ENCODE measurements around the gene GZMM. TPM values are rescaled to one million over a fixed set of nuclear protein-coding genes. Genes with fewer than 3 reads are reported as not detected.
A peak's percentile ranks its signal among the peaks of the same experiment; 100 is the strongest.

GZMM gene
- total RNA-seq, 1 donor from 2014 or later, result not detected

DNA sequence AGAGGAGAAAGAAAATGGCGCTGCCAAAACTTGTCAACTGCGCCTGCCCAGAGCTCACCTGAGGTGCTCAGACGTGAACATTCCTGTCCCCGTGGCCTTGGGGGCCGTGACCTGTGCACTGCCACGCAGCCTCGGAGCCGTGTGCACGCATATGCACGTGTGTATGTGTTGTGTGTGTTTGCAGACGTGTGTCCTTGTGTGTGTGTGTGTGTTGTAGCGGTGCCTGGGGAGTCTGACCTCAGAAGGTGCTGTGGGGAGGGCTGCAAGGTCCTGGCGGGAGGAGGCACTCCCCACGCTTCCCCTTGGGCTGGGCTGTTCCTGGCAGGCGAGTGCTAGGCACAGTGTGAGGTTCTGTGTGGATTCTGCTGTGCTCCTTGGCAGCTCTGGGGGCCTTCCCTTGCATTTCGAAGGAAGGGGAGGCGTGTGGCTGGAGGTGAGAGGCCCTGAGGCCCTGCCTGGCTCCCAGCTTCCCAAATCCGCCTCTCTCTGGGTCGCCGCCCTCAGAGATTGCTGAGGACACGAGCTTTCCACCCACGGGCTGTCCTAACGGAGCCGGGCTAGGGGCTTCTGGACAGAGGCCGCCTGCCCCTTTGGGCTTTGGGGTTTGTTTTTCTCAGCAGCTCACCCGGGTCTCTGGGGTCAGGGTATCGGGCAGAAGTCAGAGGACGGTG lies 33.0 kb downstream of the GZMM start:
- Histone ChIP-seq H3K9ac (no peak overlapping the region), H3F3A (ENCODE audit: low read depth) (peaks cover 30% of the 10 kb centered on the region), H4K20me1 (ENCODE audit: low read depth) (peaks cover 92% of the 10 kb centered on the region), H3K27me3 (no peaks in the 10 kb centered on the region), H3K4me2 (no peak overlapping the region), H3K27ac (no peak overlapping the region), H3K4me3 (no peak overlapping the region), H2AFZ (replicated peaks) (no peak overlapping the region), H3K36me3 (no peaks in the 10 kb centered on the region), H3K9me3 (ENCODE audit: low read depth) (no peaks in the 10 kb centered on the region), H3K4me1 (peaks cover 20% of the 10 kb centered on the region), H3K79me2 (ENCODE audit: low read depth) (peaks cover 83% of the 10 kb centered on the region)
- Mint-ChIP-seq H3K4me1 (peaks cover 25% of the 10 kb centered on the region), H3K9me3 (no peaks in the 10 kb centered on the region), H3K36me3 (peaks cover 2% of the 10 kb centered on the region), H3K27ac (no peak overlapping the region), H3K27me3 (ENCODE audit: insufficient read depth, low read depth) (peaks cover 4% of the 10 kb centered on the region), H3K4me3 (no peak overlapping the region)
- DNase-seq (ENCODE audit: low spot score), result no peak
- TF ChIP-seq, protein P1, sequence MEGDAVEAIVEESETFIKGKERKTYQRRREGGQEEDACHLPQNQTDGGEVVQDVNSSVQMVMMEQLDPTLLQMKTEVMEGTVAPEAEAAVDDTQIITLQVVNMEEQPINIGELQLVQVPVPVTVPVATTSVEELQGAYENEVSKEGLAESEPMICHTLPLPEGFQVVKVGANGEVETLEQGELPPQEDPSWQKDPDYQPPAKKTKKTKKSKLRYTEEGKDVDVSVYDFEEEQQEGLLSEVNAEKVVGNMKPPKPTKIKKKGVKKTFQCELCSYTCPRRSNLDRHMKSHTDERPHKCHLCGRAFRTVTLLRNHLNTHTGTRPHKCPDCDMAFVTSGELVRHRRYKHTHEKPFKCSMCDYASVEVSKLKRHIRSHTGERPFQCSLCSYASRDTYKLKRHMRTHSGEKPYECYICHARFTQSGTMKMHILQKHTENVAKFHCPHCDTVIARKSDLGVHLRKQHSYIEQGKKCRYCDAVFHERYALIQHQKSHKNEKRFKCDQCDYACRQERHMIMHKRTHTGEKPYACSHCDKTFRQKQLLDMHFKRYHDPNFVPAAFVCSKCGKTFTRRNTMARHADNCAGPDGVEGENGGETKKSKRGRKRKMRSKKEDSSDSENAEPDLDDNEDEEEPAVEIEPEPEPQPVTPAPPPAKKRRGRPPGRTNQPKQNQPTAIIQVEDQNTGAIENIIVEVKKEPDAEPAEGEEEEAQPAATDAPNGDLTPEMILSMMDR (IDR thresholded peaks at IDR 0.05), result no peak
- no peak for TF ChIP-seq EZH2 (IDR thresholded peaks at IDR 0.05)

DNA sequence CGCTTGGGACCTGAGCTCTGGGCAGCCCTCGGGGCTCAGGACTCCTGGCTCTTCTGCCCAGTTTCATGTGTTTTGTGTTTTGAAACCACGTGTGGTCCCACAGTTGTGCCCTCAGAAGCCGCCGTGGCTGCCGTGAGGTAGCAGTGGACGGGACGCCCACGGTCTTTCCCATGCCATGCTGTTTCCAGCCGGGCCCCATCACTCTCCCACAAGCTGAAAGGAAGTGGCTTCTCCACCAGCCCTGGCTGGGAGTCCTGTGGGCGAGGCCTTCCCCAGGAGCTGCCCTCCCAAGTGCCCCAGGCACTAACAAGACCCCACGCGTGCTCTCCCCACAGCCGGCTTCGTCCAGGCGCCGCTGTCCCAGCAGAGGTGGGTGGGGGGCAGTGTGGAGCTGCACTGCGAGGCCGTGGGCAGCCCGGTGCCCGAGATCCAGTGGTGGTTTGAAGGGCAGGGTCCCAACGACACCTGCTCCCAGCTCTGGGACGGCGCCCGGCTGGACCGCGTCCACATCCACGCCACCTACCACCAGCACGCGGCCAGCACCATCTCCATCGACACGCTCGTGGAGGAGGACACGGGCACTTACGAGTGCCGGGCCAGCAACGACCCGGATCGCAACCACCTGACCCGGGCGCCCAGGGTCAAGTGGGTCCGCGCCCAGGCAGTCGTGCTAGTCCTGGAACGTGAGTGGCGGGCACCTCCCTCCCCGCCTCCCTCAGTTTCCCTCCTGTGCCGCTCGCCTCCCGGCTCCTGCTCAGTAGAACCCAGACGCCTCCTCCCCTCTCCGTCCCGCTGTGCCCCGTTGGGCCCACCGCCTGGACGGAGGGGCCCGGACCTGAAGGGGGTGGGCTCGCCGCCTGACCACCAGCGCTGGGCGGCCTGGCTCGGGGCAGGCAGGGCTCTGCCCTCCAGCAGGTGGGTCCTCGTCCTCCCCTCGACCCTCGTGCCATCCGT lies 33.9 kb downstream of the GZMM start:
- Histone ChIP-seq H4K20me1 (ENCODE audit: low read depth) (peaks cover 97% of the 10 kb centered on the region), H3F3A (ENCODE audit: low read depth) (peaks cover 32% of the 10 kb centered on the region), H3K27me3 (no peaks in the 10 kb centered on the region), H3K27ac (peak overlapping the region; percentile 1), H3K9me3 (ENCODE audit: low read depth) (no peaks in the 10 kb centered on the region), H3K79me2 (ENCODE audit: low read depth) (peaks cover 79% of the 10 kb centered on the region), H2AFZ (replicated peaks) (no peak overlapping the region), H3K36me3 (no peaks in the 10 kb centered on the region), H3K4me2 (no peak overlapping the region), H3K9ac (no peak overlapping the region), H3K4me1 (peaks cover 20% of the 10 kb centered on the region), H3K4me3 (no peak overlapping the region)
- TF ChIP-seq, protein P1 (IDR thresholded peaks at IDR 0.05), result no peak
- TF ChIP-seq EZH2 (IDR thresholded peaks at IDR 0.05) (no peak), EZH2phosphoT487 (IDR thresholded peaks at IDR 0.05) (no peak)
- Mint-ChIP-seq H3K27ac (no peak overlapping the region), H3K4me3 (no peak overlapping the region), H3K4me1 (peaks cover 23% of the 10 kb centered on the region), H3K36me3 (peaks cover 2% of the 10 kb centered on the region), H3K9me3 (no peaks in the 10 kb centered on the region), H3K27me3 (ENCODE audit: insufficient read depth, low read depth) (peaks cover 5% of the 10 kb centered on the region)
- DNase-seq (ENCODE audit: low spot score), result no peak

DNA sequence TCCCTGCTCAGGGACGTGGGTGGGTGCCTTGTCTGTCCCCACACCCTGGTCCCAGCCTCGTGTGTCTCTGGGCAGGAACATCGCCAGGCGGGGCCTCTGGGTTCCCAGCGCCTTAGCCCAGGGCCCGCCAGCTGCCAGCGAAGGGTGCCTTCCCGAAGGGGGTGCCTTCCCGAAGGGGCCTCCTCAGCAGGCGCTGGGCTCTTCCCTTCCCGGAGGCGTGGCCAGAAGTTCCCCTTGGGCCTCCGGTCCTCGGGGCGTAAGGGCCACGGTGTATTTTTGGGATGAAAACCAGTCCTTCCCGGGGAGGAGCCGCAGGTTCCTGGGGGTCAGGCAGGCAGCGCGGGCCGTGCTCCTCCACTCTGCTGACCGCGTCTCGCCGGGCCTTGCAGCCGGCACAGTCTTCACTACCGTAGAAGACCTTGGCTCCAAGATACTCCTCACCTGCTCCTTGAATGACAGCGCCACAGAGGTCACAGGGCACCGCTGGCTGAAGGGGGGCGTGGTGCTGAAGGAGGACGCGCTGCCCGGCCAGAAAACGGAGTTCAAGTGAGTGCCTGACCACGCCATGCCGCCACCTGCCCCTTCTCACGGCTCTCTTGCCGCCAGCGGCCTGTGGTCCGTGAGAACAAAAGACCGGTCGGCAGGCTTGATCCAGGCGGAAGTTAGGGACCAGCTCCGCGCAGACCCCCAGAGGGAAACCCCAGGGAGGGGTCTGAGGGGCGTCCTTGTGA lies 35.4 kb downstream of the GZMM start:
- H3K36me3 Mint-ChIP-seq, result peaks cover 2% of the 10 kb centered on the region
- H3K4me1 Mint-ChIP-seq, result peaks cover 22% of the 10 kb centered on the region
- Histone ChIP-seq H3K4me1 (peaks cover 14% of the 10 kb centered on the region), H3F3A (ENCODE audit: low read depth) (peaks cover 33% of the 10 kb centered on the region), H3K27me3 (no peaks in the 10 kb centered on the region), H3K4me2 (no peak overlapping the region), H3K4me3 (no peak overlapping the region), H3K27ac (no peak overlapping the region), H2AFZ (replicated peaks) (no peak overlapping the region), H3K9me3 (ENCODE audit: low read depth) (no peaks in the 10 kb centered on the region), H3K79me2 (ENCODE audit: low read depth) (peaks cover 64% of the 10 kb centered on the region), H3K36me3 (no peaks in the 10 kb centered on the region), H4K20me1 (ENCODE audit: low read depth) (peaks cover 97% of the 10 kb centered on the region), H3K9ac (no peak overlapping the region)
- TF ChIP-seq, protein P1 (IDR thresholded peaks at IDR 0.05), result no peak
- no peak overlapping the region for H3K27ac Mint-ChIP-seq
- H3K4me3 Mint-ChIP-seq, result no peak overlapping the region
- H3K9me3 Mint-ChIP-seq, result peaks cover 2% of the 10 kb centered on the region
- no peak for DNase-seq (ENCODE audit: low spot score)
- peaks cover 7% of the 10 kb centered on the region for H3K27me3 Mint-ChIP-seq (ENCODE audit: insufficient read depth, low read depth)

Data from neural progenitor cell (in vitro differentiated cells).